Astrocyte (in vitro differentiated cells and primary cell): ENCODE data around the gene SLC38A1. TPM values are rescaled to one million over a fixed set of nuclear protein-coding genes. Genes with fewer than 3 reads are reported as not detected.
A peak's percentile ranks its signal among the peaks of the same experiment; 100 is the strongest.

ENCODE experiments used
- DNase-seq: peaks from one replicate; pipeline ENCODE4 v3.0.0-alpha.2; 2010; ENCODE audit warnings: low read depth
- FAIRE-seq: peaks from 2 replicates; lab custom pipeline; 2011; peaks lifted over from hg19 to GRCh38; lab: Jason Lieb, UNC
- H2AFZ ChIP-seq: 2 replicates; pipeline ENCODE4 v1.6.0; 2012; ENCODE audit warnings: low read depth, low read length, inconsistent platforms
- H3K27ac ChIP-seq: 2 replicates; pipeline ENCODE4 v1.5.1; 2011; ENCODE audit warnings: low read depth, low read length, inconsistent platforms
- H3K27me3 ChIP-seq: 2 replicates; pipeline ENCODE4 v1.6.0; 2011; ENCODE audit warnings: low read length, inconsistent platforms; ENCODE audit not compliant: insufficient read depth
- H3K36me3 ChIP-seq: 2 replicates; pipeline ENCODE4 v1.5.1; 2011; ENCODE audit warnings: low read length, inconsistent platforms; ENCODE audit not compliant: insufficient read depth
- H3K4me1 ChIP-seq: 2 replicates; pipeline ENCODE4 v1.5.1; 2011; ENCODE audit warnings: low read length, inconsistent platforms; ENCODE audit not compliant: insufficient read depth
- H3K4me2 ChIP-seq: 2 replicates; pipeline ENCODE4 v1.6.0; 2012; ENCODE audit warnings: low read length, inconsistent platforms
- H3K4me3 ChIP-seq: 2 replicates; pipeline ENCODE4 v1.5.1; 2011; ENCODE audit warnings: low read depth, mild to moderate bottlenecking, low read length, inconsistent platforms; ENCODE audit not compliant: insufficient read depth
- H3K79me2 ChIP-seq: 2 replicates; pipeline ENCODE4 v1.6.0; 2012; ENCODE audit warnings: mild to moderate bottlenecking, low read length, inconsistent platforms; ENCODE audit not compliant: insufficient read depth
- H3K9ac ChIP-seq: 2 replicates; pipeline ENCODE4 v1.6.0; 2012; ENCODE audit warnings: mild to moderate bottlenecking, low read length, inconsistent platforms
- H3K9me3 ChIP-seq: 2 replicates; pipeline ENCODE4 v1.5.1; 2012; ENCODE audit warnings: low read depth, mild to moderate bottlenecking, low read length, inconsistent platforms; ENCODE audit not compliant: insufficient read depth
- H4K20me1 ChIP-seq: 2 replicates; pipeline ENCODE4 v1.6.0; 2012; ENCODE audit warnings: low read length, inconsistent platforms; ENCODE audit not compliant: insufficient read depth
- H3K27ac Mint-ChIP-seq: one replicate; pipeline ENCODE4 v1.8.0; 2021; ENCODE audit warnings: mild to moderate bottlenecking, mixed read lengths; ENCODE audit not compliant: unreplicated experiment
- H3K27me3 Mint-ChIP-seq: one replicate; pipeline ENCODE4 v1.8.0; 2021; ENCODE audit warnings: low read depth, mixed read lengths; ENCODE audit not compliant: unreplicated experiment
- H3K36me3 Mint-ChIP-seq: one replicate; pipeline ENCODE4 v1.8.0; 2021; ENCODE audit warnings: low read depth, mixed read lengths; ENCODE audit not compliant: unreplicated experiment
- H3K4me1 Mint-ChIP-seq: one replicate; pipeline ENCODE4 v1.8.0; 2021; ENCODE audit warnings: low read depth, mixed read lengths; ENCODE audit not compliant: unreplicated experiment
- H3K4me3 Mint-ChIP-seq: one replicate; pipeline ENCODE4 v1.8.0; 2021; ENCODE audit warnings: mild to moderate bottlenecking, moderate library complexity, mixed read lengths; ENCODE audit not compliant: unreplicated experiment
- H3K9me3 Mint-ChIP-seq: one replicate; pipeline ENCODE4 v1.8.0; 2021; ENCODE audit warnings: mild to moderate bottlenecking, mixed read lengths; ENCODE audit not compliant: unreplicated experiment
- CTCF ChIP-seq: IDR thresholded peaks from 2 replicates; pipeline ENCODE4 v1.5.1; 2011; ENCODE audit warnings: low read depth, mild to moderate bottlenecking, inconsistent platforms, low read length, moderate library complexity; ENCODE audit not compliant: insufficient read depth
- EZH2 ChIP-seq: IDR thresholded peaks from 2 replicates; pipeline ENCODE4 v1.6.1; 2012; ENCODE audit warnings: mild to moderate bottlenecking, low read length, inconsistent platforms; ENCODE audit not compliant: insufficient read depth
- total RNA-seq: library from RNA; stranded (reverse); gene quantifications from 2 replicates; pipeline ENCODE4 v1.2.1, GENCODE V29; 2021

SLC38A1 gene
- total RNA-seq, 1 donor from 2014 or later = 160 TPM

- TF ChIP-seq EZH2 (no peak), CTCF (no peak)
- no peaks in the 10 kb centered on the region for H3K4me1 ChIP-seq
- H3K79me2 ChIP-seq = no peaks in the 10 kb centered on the region
- DNase-seq = no peak
- H3K36me3 ChIP-seq = no peaks in the 10 kb centered on the region
- H2AFZ ChIP-seq = no peak overlapping the region
- no peaks in the 10 kb centered on the region for H3K36me3 Mint-ChIP-seq
- H3K9me3 Mint-ChIP-seq = no peaks in the 10 kb centered on the region
- H3K4me3 ChIP-seq = no peak overlapping the region
- H4K20me1 ChIP-seq = no peaks in the 10 kb centered on the region
- no peak for FAIRE-seq
- no peaks in the 10 kb centered on the region for H3K27me3 ChIP-seq
- no peak overlapping the region for H3K27ac ChIP-seq
- H3K4me1 Mint-ChIP-seq = no peaks in the 10 kb centered on the region
- H3K4me3 Mint-ChIP-seq = no peak overlapping the region
- no peak overlapping the region for H3K9ac ChIP-seq
- H3K4me2 ChIP-seq = no peak overlapping the region
- H3K9me3 ChIP-seq = no peaks in the 10 kb centered on the region
- H3K27me3 Mint-ChIP-seq = no peaks in the 10 kb centered on the region
- peak overlapping the region; percentile 38 for H3K27ac Mint-ChIP-seq
Measured at GRCh38 chr12:46174061-46174662, 94.7 kb downstream of the SLC38A1 start.

DNA sequence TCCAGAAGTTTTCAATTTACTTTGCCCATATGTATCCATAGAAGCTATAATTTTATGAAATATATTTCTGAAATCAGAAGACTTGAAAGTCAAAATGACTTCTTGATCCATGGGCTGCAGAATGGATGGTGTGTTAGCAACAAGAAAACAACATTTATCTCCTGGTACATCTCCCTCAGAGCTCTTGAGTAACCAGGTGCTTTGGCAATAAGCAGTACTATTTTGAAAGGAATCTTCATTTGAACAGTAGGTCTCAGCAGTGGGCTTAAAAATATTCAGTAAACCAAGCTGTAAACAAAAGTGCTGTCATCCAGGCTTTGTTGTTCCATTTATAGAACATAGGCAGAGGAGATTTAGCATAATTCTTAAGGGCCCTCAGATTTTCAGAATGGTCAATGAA lies 100.4 kb downstream of the SLC38A1 start:
- Histone ChIP-seq H3K4me3 (no peak overlapping the region), H3K36me3 (no peaks in the 10 kb centered on the region), H3K27me3 (no peaks in the 10 kb centered on the region), H3K9me3 (no peaks in the 10 kb centered on the region), H3K9ac (no peak overlapping the region), H2AFZ (no peak overlapping the region), H3K79me2 (no peaks in the 10 kb centered on the region), H3K4me1 (no peaks in the 10 kb centered on the region), H3K27ac (no peak overlapping the region), H4K20me1 (no peaks in the 10 kb centered on the region), H3K4me2 (no peak overlapping the region)
- H3K27ac Mint-ChIP-seq = no peak overlapping the region
- no peaks in the 10 kb centered on the region for H3K36me3 Mint-ChIP-seq
- no peak for TF ChIP-seq CTCF
- TF ChIP-seq EZH2 = no peak
- no peak for FAIRE-seq
- no peak for DNase-seq
- no peaks in the 10 kb centered on the region for H3K9me3 Mint-ChIP-seq
- H3K4me1 Mint-ChIP-seq = no peaks in the 10 kb centered on the region
- no peaks in the 10 kb centered on the region for H3K27me3 Mint-ChIP-seq
- H3K4me3 Mint-ChIP-seq = no peak overlapping the region

GRCh38 chr12:46167412-46167811 lies 101.4 kb downstream of the SLC38A1 start:
- H3K4me1 ChIP-seq = no peaks in the 10 kb centered on the region
- Mint-ChIP-seq H3K36me3 (no peaks in the 10 kb centered on the region), H3K27me3 (no peaks in the 10 kb centered on the region), H3K9me3 (no peaks in the 10 kb centered on the region), H3K4me3 (no peak overlapping the region), H3K4me1 (no peaks in the 10 kb centered on the region), H3K27ac (no peak overlapping the region)
- H3K4me2 ChIP-seq = no peak overlapping the region
- H3K9me3 ChIP-seq = no peaks in the 10 kb centered on the region
- H3K27ac ChIP-seq = no peak overlapping the region
- H3K79me2 ChIP-seq = no peaks in the 10 kb centered on the region
- H3K27me3 ChIP-seq = no peaks in the 10 kb centered on the region
- no peak overlapping the region for H3K4me3 ChIP-seq
- no peak for TF ChIP-seq CTCF
- TF ChIP-seq EZH2 = no peak
- FAIRE-seq = no peak
- no peak overlapping the region for H3K9ac ChIP-seq
- no peak overlapping the region for H2AFZ ChIP-seq
- peak; percentile 20 for DNase-seq
- no peaks in the 10 kb centered on the region for H3K36me3 ChIP-seq
- no peaks in the 10 kb centered on the region for H4K20me1 ChIP-seq
